ENCODE data around the gene PEF1. TPM values are rescaled to one million over a fixed set of nuclear protein-coding genes. Genes with fewer than 3 reads are reported as not detected.

The PEF1 gene
- polyA plus RNA-seq, 3 donors = 36.6 to 81.7 (median 70.7) TPM

DNA sequence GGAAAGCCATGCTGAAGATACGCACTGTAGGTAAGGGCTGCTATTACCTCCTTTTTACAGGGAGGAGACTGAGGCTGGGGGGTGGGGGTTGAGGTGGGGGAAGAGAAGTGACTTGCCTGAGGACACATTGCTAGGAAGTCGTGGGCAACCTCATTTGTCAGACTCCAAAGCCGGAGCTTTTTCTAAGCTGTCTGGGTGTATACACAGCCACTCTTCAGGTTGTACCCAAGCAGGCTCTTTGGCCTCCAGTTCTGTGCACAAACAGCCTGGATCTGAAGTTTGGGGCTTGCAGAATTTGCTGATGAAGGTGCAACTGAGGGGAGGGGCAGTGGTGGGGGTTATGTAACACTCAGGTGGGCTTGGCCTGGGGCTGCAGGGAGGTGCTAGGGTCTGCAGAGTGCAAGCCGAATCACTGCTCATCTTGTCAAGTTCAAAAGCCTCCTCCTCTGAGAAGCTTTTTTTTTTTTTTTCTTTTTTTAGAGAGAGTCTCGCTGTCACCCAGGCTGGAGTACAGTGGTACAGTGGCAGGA lies 51.5 kb downstream of the PEF1 start:
- Histone ChIP-seq H3K27me3 (ENCODE audit: control insufficient read depth in 2 of 2, insufficient read depth in 2 of 2, low read length in 2 of 2) (peaks cover 0 to 15% of the 10 kb centered on the region in 2 donors), H3K79me2 (ENCODE audit: insufficient read depth, low read length) (no peaks in the 10 kb centered on the region), H3K9ac (ENCODE audit: insufficient read depth, low read length, poor library complexity, severe bottlenecking) (no peak overlapping the region), H3K4me3 (replicated peaks in 1 of 3; ENCODE audit: low read depth in 2 of 3, low read length in 3 of 3) (no peak overlapping the region), H3K36me3 (replicated peaks in 1 of 2; ENCODE audit: control insufficient read depth in 1 of 2, insufficient read depth in 2 of 2, low read length in 2 of 2) (no peaks in the 10 kb centered on the region), H3K9me3 (replicated peaks in 1 of 2; ENCODE audit: control insufficient read depth in 1 of 2, insufficient read depth in 1 of 2, low read length in 2 of 2) (no peaks in the 10 kb centered on the region), H3K4me2 (replicated peaks; ENCODE audit: extremely low read depth, low read length, poor library complexity, severe bottlenecking) (no peak overlapping the region), H4K20me1 (ENCODE audit: insufficient read depth, low read length) (no peaks in the 10 kb centered on the region), H3K4me1 (ENCODE audit: control insufficient read depth in 1 of 2, insufficient read depth in 2 of 2, low read length in 2 of 2) (peaks cover 0 to 8% of the 10 kb centered on the region in 2 donors), H3K27ac (ENCODE audit: low read depth in 1 of 2, low read length in 2 of 2) (no peak overlapping the region), H2AFZ (ENCODE audit: insufficient read depth, low read depth, low read length, poor library complexity, severe bottlenecking) (no peak overlapping the region)
- intact Hi-C loops (cut with micrococcal nuclease) = no loop called here
- H3K27me3 Mint-ChIP-seq (ENCODE audit: low read depth in 3 of 3) = peaks cover 10 to 39% (median 24%) of the 10 kb centered on the region in 3 donors
- TF ChIP-seq, protein P1, sequence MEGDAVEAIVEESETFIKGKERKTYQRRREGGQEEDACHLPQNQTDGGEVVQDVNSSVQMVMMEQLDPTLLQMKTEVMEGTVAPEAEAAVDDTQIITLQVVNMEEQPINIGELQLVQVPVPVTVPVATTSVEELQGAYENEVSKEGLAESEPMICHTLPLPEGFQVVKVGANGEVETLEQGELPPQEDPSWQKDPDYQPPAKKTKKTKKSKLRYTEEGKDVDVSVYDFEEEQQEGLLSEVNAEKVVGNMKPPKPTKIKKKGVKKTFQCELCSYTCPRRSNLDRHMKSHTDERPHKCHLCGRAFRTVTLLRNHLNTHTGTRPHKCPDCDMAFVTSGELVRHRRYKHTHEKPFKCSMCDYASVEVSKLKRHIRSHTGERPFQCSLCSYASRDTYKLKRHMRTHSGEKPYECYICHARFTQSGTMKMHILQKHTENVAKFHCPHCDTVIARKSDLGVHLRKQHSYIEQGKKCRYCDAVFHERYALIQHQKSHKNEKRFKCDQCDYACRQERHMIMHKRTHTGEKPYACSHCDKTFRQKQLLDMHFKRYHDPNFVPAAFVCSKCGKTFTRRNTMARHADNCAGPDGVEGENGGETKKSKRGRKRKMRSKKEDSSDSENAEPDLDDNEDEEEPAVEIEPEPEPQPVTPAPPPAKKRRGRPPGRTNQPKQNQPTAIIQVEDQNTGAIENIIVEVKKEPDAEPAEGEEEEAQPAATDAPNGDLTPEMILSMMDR (IDR thresholded peaks at IDR 0.05) = no peak
- H3K36me3 Mint-ChIP-seq = no peaks in the 10 kb centered on the region
- H3K27ac Mint-ChIP-seq = no peak overlapping the region
- H3K9me3 Mint-ChIP-seq = peaks cover 0 to 4% (median 0%) of the 10 kb centered on the region in 7 donors
- no peak for DNase-seq
- WGBS (ENCODE audit: insufficient coverage) = 40% methylated on average over 3 of the region's 5 CpGs
- H3K4me3 Mint-ChIP-seq = no peak overlapping the region
- H3K4me1 Mint-ChIP-seq = peaks cover 20% of the 10 kb centered on the region

DNA sequence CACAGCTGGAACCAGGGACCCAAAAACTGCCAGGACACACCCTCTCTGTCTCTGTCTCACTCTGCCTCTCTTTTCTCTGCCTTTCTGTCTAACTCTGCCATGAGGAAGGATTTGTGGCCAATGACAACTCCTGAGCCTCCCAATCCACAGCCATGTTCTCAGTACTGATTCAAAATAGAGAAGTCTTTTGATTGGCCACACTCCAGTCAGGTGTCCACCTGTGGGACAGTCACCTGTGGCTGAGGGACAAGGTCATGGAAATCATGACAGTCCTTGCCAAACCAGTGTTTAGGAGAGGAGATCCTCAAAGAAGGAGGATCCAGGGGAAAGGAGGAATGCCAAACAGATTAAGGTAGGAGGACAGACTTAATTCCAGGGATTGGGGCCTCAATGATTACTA lies 52.5 kb downstream of the PEF1 start:
- H3K9me3 ChIP-seq (replicated peaks in 1 of 2; ENCODE audit: control insufficient read depth in 1 of 2, insufficient read depth in 1 of 2, low read length in 2 of 2) = no peaks in the 10 kb centered on the region
- H3K4me3 ChIP-seq (replicated peaks in 1 of 3; ENCODE audit: low read depth in 2 of 3, low read length in 3 of 3) = no peak overlapping the region
- H3K27me3 ChIP-seq (ENCODE audit: control insufficient read depth in 2 of 2, insufficient read depth in 2 of 2, low read length in 2 of 2) = peaks cover 0 to 18% of the 10 kb centered on the region in 2 donors
- Mint-ChIP-seq H3K4me1 (peaks cover 26% of the 10 kb centered on the region), H3K36me3 (no peaks in the 10 kb centered on the region), H3K4me3 (no peak overlapping the region), H3K9me3 (peaks cover 0 to 4% (median 0%) of the 10 kb centered on the region in 7 donors), H3K27me3 (ENCODE audit: low read depth in 3 of 3) (peaks cover 15 to 45% (median 30%) of the 10 kb centered on the region in 3 donors), H3K27ac (no peak overlapping the region)
- no peak overlapping the region for H3K9ac ChIP-seq (ENCODE audit: insufficient read depth, low read length, poor library complexity, severe bottlenecking)
- TF ChIP-seq, protein P1 (IDR thresholded peaks at IDR 0.05) = no peak
- H4K20me1 ChIP-seq (ENCODE audit: insufficient read depth, low read length) = no peaks in the 10 kb centered on the region
- intact Hi-C loops (cut with micrococcal nuclease) = no loop called here
- H3K4me1 ChIP-seq (ENCODE audit: control insufficient read depth in 1 of 2, insufficient read depth in 2 of 2, low read length in 2 of 2) = peaks cover 0 to 9% of the 10 kb centered on the region in 2 donors
- DNase-seq = no peak
- no peaks in the 10 kb centered on the region for H3K36me3 ChIP-seq (replicated peaks in 1 of 2; ENCODE audit: control insufficient read depth in 1 of 2, insufficient read depth in 2 of 2, low read length in 2 of 2)
- no peak overlapping the region for H3K4me2 ChIP-seq (replicated peaks; ENCODE audit: extremely low read depth, low read length, poor library complexity, severe bottlenecking)
- no peak overlapping the region for H2AFZ ChIP-seq (ENCODE audit: insufficient read depth, low read depth, low read length, poor library complexity, severe bottlenecking)
- no peak overlapping the region for H3K27ac ChIP-seq (ENCODE audit: low read depth in 1 of 2, low read length in 2 of 2)
- H3K79me2 ChIP-seq (ENCODE audit: insufficient read depth, low read length) = no peaks in the 10 kb centered on the region
